Endodermal cell (in vitro differentiated cells): ENCODE results near the gene SLC12A6. TPM values are rescaled to one million over a fixed set of nuclear protein-coding genes. Genes with fewer than 3 reads are reported as not detected.

ENCODE experiments used
- DNase-seq: peaks from one replicate; pipeline ENCODE4 v3.0.0-alpha.2; 2017
- H3K27ac ChIP-seq: 2 replicates; pipeline ENCODE4 v1.5.1; 2013; ENCODE audit warnings: mild to moderate bottlenecking, low read depth, low read length, moderate library complexity
- H3K27me3 ChIP-seq: 2 replicates; pipeline ENCODE4 v1.6.1; 2013; ENCODE audit warnings: mild to moderate bottlenecking, low read length, moderate library complexity; ENCODE audit not compliant: insufficient read depth, control insufficient read depth, poor library complexity, severe bottlenecking
- H3K36me3 ChIP-seq: 2 replicates; pipeline ENCODE4 v1.7.0; 2013; ENCODE audit warnings: mild to moderate bottlenecking, low read length, moderate library complexity; ENCODE audit not compliant: control insufficient read depth, insufficient read depth
- H3K4me1 ChIP-seq: one replicate; pipeline ENCODE4 v1.7.0; 2013; ENCODE audit warnings: low read length; ENCODE audit not compliant: control insufficient read depth, insufficient read depth
- H3K4me3 ChIP-seq: 2 replicates; pipeline ENCODE4 v1.5.1; 2013; ENCODE audit warnings: mild to moderate bottlenecking, low read length, moderate library complexity
- H3K9ac ChIP-seq: 2 replicates; pipeline ENCODE4 v1.6.1; 2013; ENCODE audit warnings: mild to moderate bottlenecking, low read length, moderate library complexity; ENCODE audit not compliant: poor library complexity, severe bottlenecking; ENCODE audit errors: extremely low read depth
- H3K9me3 ChIP-seq: 2 replicates; pipeline ENCODE4 v1.6.1; 2013; ENCODE audit warnings: mild to moderate bottlenecking, low read length, moderate library complexity; ENCODE audit not compliant: control insufficient read depth
- H3K27ac Mint-ChIP-seq: 2 replicates; pipeline ENCODE4 v1.8.0; 2020; ENCODE audit warnings: mixed read lengths
- H3K27me3 Mint-ChIP-seq: 2 replicates; pipeline ENCODE4 v1.8.0; 2021; ENCODE audit warnings: mild to moderate bottlenecking, mixed read lengths; ENCODE audit not compliant: insufficient read depth
- H3K36me3 Mint-ChIP-seq: 2 replicates; pipeline ENCODE4 v1.8.0; 2020; ENCODE audit warnings: low read depth, mixed read lengths
- H3K4me1 Mint-ChIP-seq: 2 replicates; pipeline ENCODE4 v1.8.0; 2020; ENCODE audit warnings: mixed read lengths
- H3K4me3 Mint-ChIP-seq: 2 replicates; pipeline ENCODE4 v1.8.0; 2020; ENCODE audit warnings: mild to moderate bottlenecking, moderate library complexity, mixed read lengths
- H3K9me3 Mint-ChIP-seq: 2 replicates; pipeline ENCODE4 v1.8.0; 2020; ENCODE audit warnings: mild to moderate bottlenecking, mixed read lengths
- WGBS, 2 experiments: methylation state at CpG; one replicate each; pipeline versions ENCODE4 v1.1.5 to v1.1.7; 2013; ENCODE audit warnings: missing lambda C conversion rate in 2 of 2, mixed read lengths in 1 of 2; ENCODE audit not compliant: insufficient coverage in 1 of 2, insufficient read length in 1 of 2; 5-methylcytosine and 5-hydroxymethylcytosine counted together
- total RNA-seq, 2 donors: library from RNA; stranded (reverse); fragmentation: NEBNext Ultra II Directional in 1 of 2; extraction: Animal tissue kit (Norgen Biotek cat#: 25700) in 1 of 2; gene quantifications; 2 replicates in 1 of 2; 3 replicates in 1 of 2; pipeline ENCODE4 v1.2.1, GENCODE V29; 2021
- TF ChIP-seq, protein P1 (sequence below): fragments of 200-600 bp; sonication (generic); conservative IDR thresholded peaks from 2 replicates; pipeline ENCODE4 v1.5.0; 2021; ENCODE audit warnings: antibody characterized with exemption, mild to moderate bottlenecking

Gene SLC12A6
- total RNA-seq, 2 donors from 2014 or later, result 18.2 to 23.3 TPM

DNA sequence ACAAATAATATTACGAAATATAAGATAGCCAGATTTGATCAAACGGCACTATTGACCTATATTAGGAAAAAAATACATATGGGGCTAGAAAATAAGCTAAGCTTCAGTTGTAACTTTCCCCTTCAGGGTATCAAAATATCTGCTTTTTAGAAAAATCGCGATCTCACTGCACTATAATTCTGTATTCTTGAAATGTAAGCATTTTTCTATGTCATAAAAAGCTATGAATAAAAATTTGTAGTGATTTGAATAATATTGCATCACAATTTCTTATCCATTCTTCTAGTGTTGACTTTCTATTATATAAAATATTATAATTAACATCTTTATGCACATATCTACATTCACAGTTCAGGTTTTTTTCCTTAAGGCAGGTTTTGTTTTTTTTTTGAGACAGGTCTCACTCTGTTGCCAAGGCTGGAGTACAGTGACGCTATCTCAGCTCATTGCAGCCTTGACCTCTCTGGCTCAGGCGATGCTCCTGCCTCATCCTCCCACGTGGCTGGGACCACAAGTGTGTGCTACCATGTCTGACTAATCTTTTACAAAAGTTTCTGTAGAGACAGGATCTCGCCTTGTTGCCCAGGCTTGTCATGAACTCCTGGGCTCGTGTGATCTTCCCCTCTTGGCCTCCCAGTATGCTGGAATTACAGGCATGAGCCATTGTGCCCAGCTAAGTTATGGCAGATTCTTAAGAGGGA, 91.2 kb downstream of the SLC12A6 start:
- TF ChIP-seq, protein P1, sequence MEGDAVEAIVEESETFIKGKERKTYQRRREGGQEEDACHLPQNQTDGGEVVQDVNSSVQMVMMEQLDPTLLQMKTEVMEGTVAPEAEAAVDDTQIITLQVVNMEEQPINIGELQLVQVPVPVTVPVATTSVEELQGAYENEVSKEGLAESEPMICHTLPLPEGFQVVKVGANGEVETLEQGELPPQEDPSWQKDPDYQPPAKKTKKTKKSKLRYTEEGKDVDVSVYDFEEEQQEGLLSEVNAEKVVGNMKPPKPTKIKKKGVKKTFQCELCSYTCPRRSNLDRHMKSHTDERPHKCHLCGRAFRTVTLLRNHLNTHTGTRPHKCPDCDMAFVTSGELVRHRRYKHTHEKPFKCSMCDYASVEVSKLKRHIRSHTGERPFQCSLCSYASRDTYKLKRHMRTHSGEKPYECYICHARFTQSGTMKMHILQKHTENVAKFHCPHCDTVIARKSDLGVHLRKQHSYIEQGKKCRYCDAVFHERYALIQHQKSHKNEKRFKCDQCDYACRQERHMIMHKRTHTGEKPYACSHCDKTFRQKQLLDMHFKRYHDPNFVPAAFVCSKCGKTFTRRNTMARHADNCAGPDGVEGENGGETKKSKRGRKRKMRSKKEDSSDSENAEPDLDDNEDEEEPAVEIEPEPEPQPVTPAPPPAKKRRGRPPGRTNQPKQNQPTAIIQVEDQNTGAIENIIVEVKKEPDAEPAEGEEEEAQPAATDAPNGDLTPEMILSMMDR, result no peak
- H3K9me3 Mint-ChIP-seq, result no peaks in the 10 kb centered on the region
- H3K27ac Mint-ChIP-seq, result no peak overlapping the region
- DNase-seq, result no peak
- H3K36me3 Mint-ChIP-seq, result peaks cover 17% of the 10 kb centered on the region
- Histone ChIP-seq H3K27ac (no peak overlapping the region), H3K27me3 (no peaks in the 10 kb centered on the region), H3K9ac (no peak overlapping the region), H3K4me1 (no peaks in the 10 kb centered on the region), H3K4me3 (no peak overlapping the region), H3K36me3 (peaks cover 3% of the 10 kb centered on the region), H3K9me3 (no peaks in the 10 kb centered on the region)
- no peaks in the 10 kb centered on the region for H3K27me3 Mint-ChIP-seq
- no peaks in the 10 kb centered on the region for H3K4me1 Mint-ChIP-seq
- 80 to 84% methylated on average over 6 to 9 of the region's 9 CpGs for WGBS, 2 experiments
- no peak overlapping the region for H3K4me3 Mint-ChIP-seq

DNA sequence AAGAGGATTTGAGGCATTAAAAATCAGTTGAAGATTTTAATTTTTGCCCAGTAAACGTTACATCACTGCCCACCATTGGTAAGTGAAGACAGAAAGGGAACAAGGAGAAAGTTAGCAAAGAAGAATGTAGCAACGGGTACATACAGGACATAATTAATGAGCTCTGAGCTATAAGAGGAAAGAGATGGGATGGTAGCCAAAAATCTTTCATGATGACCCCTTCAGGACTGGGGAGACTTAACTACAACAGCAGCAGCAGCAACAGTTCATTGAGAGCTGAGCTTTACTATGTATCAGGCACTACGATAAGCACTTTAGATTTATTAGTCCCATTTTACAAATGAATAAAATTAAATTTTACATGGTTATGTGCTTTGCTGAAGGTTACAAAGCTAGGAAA, 94.4 kb downstream of the SLC12A6 start:
- Mint-ChIP-seq H3K36me3 (peaks cover 12% of the 10 kb centered on the region), H3K4me3 (no peak overlapping the region), H3K4me1 (no peaks in the 10 kb centered on the region), H3K27me3 (no peaks in the 10 kb centered on the region), H3K27ac (no peak overlapping the region), H3K9me3 (no peaks in the 10 kb centered on the region)
- TF ChIP-seq, protein P1, result no peak
- no peak for DNase-seq
- no peaks in the 10 kb centered on the region for H3K4me1 ChIP-seq
- no peak overlapping the region for H3K4me3 ChIP-seq
- no peak overlapping the region for H3K27ac ChIP-seq
- no peaks in the 10 kb centered on the region for H3K9me3 ChIP-seq
- no peak overlapping the region for H3K9ac ChIP-seq
- H3K36me3 ChIP-seq, result no peaks in the 10 kb centered on the region
- no peaks in the 10 kb centered on the region for H3K27me3 ChIP-seq
- WGBS, 2 experiments, result 92 to 94% methylated on average over 2 to 3 of the region's 3 CpGs

DNA sequence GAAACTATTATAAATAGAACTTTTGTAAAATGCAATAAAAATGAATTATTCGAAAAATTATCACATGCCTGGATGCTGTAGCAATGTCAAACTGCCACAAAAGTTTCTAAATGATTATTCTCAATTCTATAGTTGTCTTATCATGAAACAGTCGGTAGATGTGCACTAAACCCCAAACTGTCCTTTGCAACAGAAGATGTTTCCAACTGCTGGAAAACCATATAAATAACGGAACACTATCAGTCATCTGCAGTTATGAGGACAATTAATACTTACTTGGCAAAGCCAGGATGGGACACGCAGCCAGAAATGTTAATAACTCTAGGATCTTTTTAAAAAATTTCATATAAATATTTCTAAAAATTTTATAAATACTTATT, 95.3 kb downstream of the SLC12A6 start:
- no peaks in the 10 kb centered on the region for H3K36me3 ChIP-seq
- Mint-ChIP-seq H3K27ac (no peak overlapping the region), H3K36me3 (peaks cover 10% of the 10 kb centered on the region), H3K4me3 (no peak overlapping the region), H3K9me3 (no peaks in the 10 kb centered on the region), H3K4me1 (no peaks in the 10 kb centered on the region), H3K27me3 (no peaks in the 10 kb centered on the region)
- WGBS, 2 experiments, result 86 to 100% methylated on average over 1 to 3 of the region's 4 CpGs
- H3K4me1 ChIP-seq, result no peaks in the 10 kb centered on the region
- no peaks in the 10 kb centered on the region for H3K27me3 ChIP-seq
- H3K9ac ChIP-seq, result no peak overlapping the region
- no peak overlapping the region for H3K4me3 ChIP-seq
- TF ChIP-seq, protein P1, result no peak
- no peak overlapping the region for H3K27ac ChIP-seq
- DNase-seq, result no peak
- H3K9me3 ChIP-seq, result no peaks in the 10 kb centered on the region
